Measurements from ENCODE around the gene GALE.
"Not testable (repeated sequence)": the region's sequence is repeated elsewhere in the genome, so short reads cannot be mapped to it uniquely, and the experiment has no call there.

GALE gene

GRCh38 chr1:23800400-23801337 lies at the start of gene GALE:
GALE (minus strand) TSS chr1:23800754; CDS start chr1:23799007, 1,747 bp downstream.
- DNase-seq (ENCODE audit: low read depth) = peak; percentile 85
- TF ChIP-seq CTCF (IDR thresholded peaks at IDR 0.05; ENCODE audit: low read depth, low read length, missing control alignments) = no peak
- H3K4me3 ChIP-seq (ENCODE audit: low read depth, low read length) = peak within 1 kb of the TSS; percentile 91

GRCh38 chr1:23848673-23849616 lies 48.4 kb upstream of the GALE start:
- DNase-seq (ENCODE audit: low read depth) = no peak
- TF ChIP-seq CTCF (IDR thresholded peaks at IDR 0.05; ENCODE audit: low read depth, low read length, missing control alignments) = no peak
- no peak overlapping the region for H3K4me3 ChIP-seq (ENCODE audit: low read depth, low read length)

- not testable (repeated sequence) for DNase-seq (ENCODE audit: low read depth); H3K4me3 ChIP-seq (ENCODE audit: low read depth, low read length)
Measured at GRCh38 chr1:23847482-23848095, 47.0 kb upstream of the GALE start.

- H3K4me3 ChIP-seq (ENCODE audit: low read depth, low read length) = no peak overlapping the region
- DNase-seq (ENCODE audit: low read depth) = no peak
- no peak for TF ChIP-seq CTCF (IDR thresholded peaks at IDR 0.05; ENCODE audit: low read depth, low read length, missing control alignments)
Measured at GRCh38 chr1:23845163-23845562, 44.6 kb upstream of the GALE start.

GRCh38 chr1:23843644-23844043 lies 43.1 kb upstream of the GALE start:
- no peak for TF ChIP-seq CTCF (IDR thresholded peaks at IDR 0.05; ENCODE audit: low read depth, low read length, missing control alignments)
- no peak overlapping the region for H3K4me3 ChIP-seq (ENCODE audit: low read depth, low read length)
- DNase-seq (ENCODE audit: low read depth) = no peak

GRCh38 chr1:23838401-23838866 lies 37.9 kb upstream of the GALE start:
- DNase-seq (ENCODE audit: low read depth) = no peak
- peak overlapping the region; percentile 46 for H3K4me3 ChIP-seq (ENCODE audit: low read depth, low read length)
- TF ChIP-seq CTCF (IDR thresholded peaks at IDR 0.05; ENCODE audit: low read depth, low read length, missing control alignments) = no peak
